ENCODE data around the gene APBB1IP. TPM values are rescaled to one million over a fixed set of nuclear protein-coding genes. Genes with fewer than 3 reads are reported as not detected.
A peak's percentile ranks its signal among the peaks of the same experiment; 100 is the strongest.

The APBB1IP gene
- total RNA-seq, 1 donor from 2014 or later, result not detected

GRCh38 chr10:26481315-26481692 is 43.2 kb downstream of the APBB1IP start:
- no peak for FAIRE-seq
- TF ChIP-seq CTCF (IDR thresholded peaks at IDR 0.05; ENCODE audit: insufficient read depth, low read length, severe bottlenecking), result no peak
- no peak for DNase-seq (ENCODE audit: low read depth)
- no peak overlapping the region for H3K4me3 ChIP-seq (ENCODE audit: low read depth, low read length)
- H3K27me3 ChIP-seq (ENCODE audit: control insufficient read depth, insufficient read depth, low read length), result no peaks in the 10 kb centered on the region
- H3K36me3 ChIP-seq (ENCODE audit: control insufficient read depth, insufficient read depth, low read length), result no peaks in the 10 kb centered on the region

- no peak for FAIRE-seq
- no peaks in the 10 kb centered on the region for H3K36me3 ChIP-seq (ENCODE audit: control insufficient read depth, insufficient read depth, low read length)
Observed at GRCh38 chr10:26481914-26482550, 43.9 kb downstream of the APBB1IP start.

GRCh38 chr10:26483554-26483953 is 45.4 kb downstream of the APBB1IP start:
- DNase-seq (ENCODE audit: low read depth) (no peak), FAIRE-seq (no peak)
- no peak for TF ChIP-seq CTCF (IDR thresholded peaks at IDR 0.05; ENCODE audit: insufficient read depth, low read length, severe bottlenecking)
- no peak overlapping the region for H3K4me3 ChIP-seq (ENCODE audit: low read depth, low read length)
- no peaks in the 10 kb centered on the region for H3K27me3 ChIP-seq (ENCODE audit: control insufficient read depth, insufficient read depth, low read length)
- H3K36me3 ChIP-seq (ENCODE audit: control insufficient read depth, insufficient read depth, low read length), result no peaks in the 10 kb centered on the region

More at GRCh38 chr10:26481914-26482550, 43.9 kb downstream of the APBB1IP start:
- no peak overlapping the region for H3K4me3 ChIP-seq (ENCODE audit: low read depth, low read length)
- DNase-seq (ENCODE audit: low read depth), result no peak
- TF ChIP-seq CTCF (IDR thresholded peaks at IDR 0.05; ENCODE audit: insufficient read depth, low read length, severe bottlenecking), result no peak
- no peaks in the 10 kb centered on the region for H3K27me3 ChIP-seq (ENCODE audit: control insufficient read depth, insufficient read depth, low read length)

- Histone ChIP-seq H3K4me3 (ENCODE audit: low read depth, low read length) (no peak overlapping the region), H3K36me3 (ENCODE audit: control insufficient read depth, insufficient read depth, low read length) (no peaks in the 10 kb centered on the region), H3K27me3 (ENCODE audit: control insufficient read depth, insufficient read depth, low read length) (no peaks in the 10 kb centered on the region)
- DNase-seq (ENCODE audit: low read depth) (no peak), FAIRE-seq (no peak)
- no peak for TF ChIP-seq CTCF (IDR thresholded peaks at IDR 0.05; ENCODE audit: insufficient read depth, low read length, severe bottlenecking)
Observed at GRCh38 chr10:26485150-26485941, 47.2 kb downstream of the APBB1IP start.

DNA sequence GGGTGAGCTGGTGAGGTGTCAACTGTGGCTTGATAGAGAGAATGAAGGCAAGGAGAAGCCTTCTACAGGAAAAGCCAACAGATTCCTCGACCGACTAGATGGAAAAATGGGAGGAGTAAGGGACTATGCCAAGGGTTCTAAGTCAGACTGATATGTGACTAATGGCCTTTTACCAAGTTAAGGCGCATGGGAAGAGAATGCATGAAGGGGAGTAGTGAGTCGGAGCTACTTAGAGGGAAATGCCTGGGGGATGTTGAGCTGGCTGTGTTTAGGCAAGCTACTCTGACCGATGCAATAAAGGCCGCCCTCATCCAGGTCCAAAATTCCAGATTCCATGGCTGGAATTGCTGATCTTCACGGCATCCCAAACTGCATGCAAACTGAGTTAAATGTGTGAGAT is 48.2 kb downstream of the APBB1IP start:
- H3K36me3 ChIP-seq (ENCODE audit: control insufficient read depth, insufficient read depth, low read length), result no peaks in the 10 kb centered on the region
- no peak for FAIRE-seq
- DNase-seq (ENCODE audit: low read depth), result peak; percentile 4
- H3K27me3 ChIP-seq (ENCODE audit: control insufficient read depth, insufficient read depth, low read length), result no peaks in the 10 kb centered on the region
- no peak overlapping the region for H3K4me3 ChIP-seq (ENCODE audit: low read depth, low read length)
- TF ChIP-seq CTCF (IDR thresholded peaks at IDR 0.05; ENCODE audit: insufficient read depth, low read length, severe bottlenecking), result no peak
